Coronary artery (tissue), 2 donors: ENCODE measurements around the gene SYTL2.
"Not testable (repeated sequence)": the region's sequence is repeated elsewhere in the genome, so short reads cannot be mapped to it uniquely, and the experiment has no call there.

Experiments
- DNase-seq: peaks from one replicate; pipeline ENCODE4 v3.0.0-alpha.2; 2017; ENCODE audit warnings: low spot score
- H3K27ac ChIP-seq, 2 donors: fragments of 200-600 bp; sonication (generic); one replicate each; pipeline ENCODE4 v1.5.1; 2016 to 2019
- H3K4me3 ChIP-seq: fragments of 200-600 bp; sonication (generic); 2 replicates; pipeline ENCODE4 v1.5.1; 2016; ENCODE audit warnings: mild to moderate bottlenecking, moderate library complexity
- CTCF ChIP-seq: fragments of 200-600 bp; sonication (generic); IDR thresholded peaks from one replicate; pipeline ENCODE4 v1.5.1; 2019; ENCODE audit warnings: antibody characterized with exemption

The SYTL2 gene

GRCh38 chr11:85672105-85672902 lies 138.6 kb downstream of the SYTL2 start:
- Histone ChIP-seq H3K4me3 (no peak overlapping the region), H3K27ac (no peak overlapping the region)
- DNase-seq = no peak
- no peak for TF ChIP-seq CTCF

GRCh38 chr11:85670949-85671663 lies 139.8 kb downstream of the SYTL2 start:
- DNase-seq, H3K27ac ChIP-seq, H3K4me3 ChIP-seq: not testable (repeated sequence)

- DNase-seq = no peak
- no peak overlapping the region for H3K4me3 ChIP-seq
- TF ChIP-seq CTCF = no peak
- H3K27ac ChIP-seq = no peak overlapping the region
Observed at GRCh38 chr11:85668157-85668556, 142.8 kb downstream of the SYTL2 start.

GRCh38 chr11:85666687-85667086 lies 144.3 kb downstream of the SYTL2 start:
- TF ChIP-seq CTCF = no peak
- DNase-seq = no peak
- no peak overlapping the region for H3K27ac ChIP-seq
- H3K4me3 ChIP-seq = no peak overlapping the region

DNA sequence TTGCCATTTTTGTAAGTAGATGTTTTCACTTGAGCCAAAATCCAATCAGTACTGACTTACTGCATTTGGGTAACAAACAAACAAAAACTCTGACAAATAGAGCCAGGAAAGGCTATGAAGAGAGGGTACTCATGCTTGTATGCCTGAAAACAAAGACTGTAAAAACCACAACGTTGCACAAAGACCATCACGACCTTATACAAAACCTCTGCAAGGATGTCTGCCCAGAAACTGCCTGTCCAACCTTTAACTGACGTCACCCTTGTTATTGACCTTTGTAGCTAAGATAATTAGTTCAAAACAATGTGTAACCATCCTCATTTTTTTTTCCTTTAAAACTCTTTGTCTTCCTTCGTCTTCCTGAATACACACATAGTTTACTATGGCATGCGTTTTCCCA lies 145.2 kb downstream of the SYTL2 start:
- no peak for DNase-seq
- no peak for TF ChIP-seq CTCF
- Histone ChIP-seq H3K4me3 (no peak overlapping the region), H3K27ac (peak overlapping the region; percentile 87 to 94)

DNA sequence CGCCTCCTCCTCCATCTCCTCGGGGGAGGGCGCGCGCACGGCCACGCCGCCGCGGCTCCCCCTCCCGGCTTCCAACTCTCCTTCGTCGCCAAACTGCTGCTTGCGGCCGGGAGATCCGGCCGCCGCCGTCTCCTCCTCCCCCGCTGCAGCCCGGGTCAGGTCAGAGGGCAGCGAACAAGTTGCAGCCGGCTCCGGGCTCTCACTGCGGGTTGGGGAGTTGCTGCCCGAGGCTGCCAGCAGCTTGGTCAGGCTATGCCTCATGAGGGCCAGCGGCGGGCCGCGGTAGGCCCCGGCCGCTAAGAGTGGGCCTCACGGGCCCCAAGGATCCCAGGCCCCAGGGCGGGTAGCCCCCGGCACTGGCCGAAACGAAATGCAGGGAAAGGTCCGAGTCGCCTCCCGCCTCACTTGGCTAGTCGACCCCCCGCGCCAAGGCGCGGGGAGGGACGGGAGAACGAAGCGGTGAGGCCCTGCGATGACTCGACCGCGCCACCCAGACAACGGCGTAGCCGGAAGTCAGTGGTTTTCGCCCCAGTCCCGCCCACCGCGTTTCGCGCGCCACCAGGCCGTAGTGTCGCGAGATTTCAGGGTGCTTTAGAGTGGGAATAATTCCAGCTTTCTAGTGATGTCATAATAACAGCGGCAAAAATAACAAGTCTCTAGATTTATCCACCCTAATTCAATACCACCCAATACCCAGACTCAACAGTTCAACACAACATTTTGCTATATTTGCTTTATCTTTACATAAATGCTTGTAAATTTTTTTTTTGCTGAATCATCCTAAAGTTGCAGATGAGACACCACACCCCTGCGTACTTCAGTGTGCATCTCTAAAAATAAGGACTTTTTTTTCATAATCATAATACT lies 146.1 kb downstream of the SYTL2 start, which contains the start of gene CREBZF:
CREBZF (minus strand) TSS at position 515 of the 867 bp plus-strand sequence; CDS start at position 261, 254 bp downstream.
- DNase-seq = peak; percentile 96
- peak within 1 kb of the TSS; percentile 77 for H3K4me3 ChIP-seq
- peak within 1 kb of the TSS; percentile 87 to 94 for H3K27ac ChIP-seq
- TF ChIP-seq CTCF = no peak
